ENCODE results near the gene PDE4D. TPM values are rescaled to one million over a fixed set of nuclear protein-coding genes. Genes with fewer than 3 reads are reported as not detected.
"Not testable (repeated sequence)": the region's sequence is repeated elsewhere in the genome, so short reads cannot be mapped to it uniquely, and the experiment has no call there.

The PDE4D gene
- total RNA-seq, 4 donors from 2014 or later = 14.7 to 36.3 (median 24.7) TPM

- WGBS, 2 donors = 88 to 93% methylated on average over 4 of the region's 4 CpGs
- TF ChIP-seq CTCF (IDR thresholded peaks at IDR 0.05) (no peak), POLR2A (IDR thresholded peaks at IDR 0.05) (no peak)
- Histone ChIP-seq H3K27me3 (no peaks in the 10 kb centered on the region), H3K4me1 (no peaks in the 10 kb centered on the region), H3K36me3 (no peaks in the 10 kb centered on the region), H3K27ac (no peak overlapping the region), H3K9me3 (no peaks in the 10 kb centered on the region), H3K4me3 (replicated peaks in 1 of 3) (no peak overlapping the region)
- DNase-seq = no peak
- intact Hi-C loops (cut with DNase I) = no loop called here
Measured at GRCh38 chr5:59416026-59416425, 477.5 kb downstream of the PDE4D start.

- Histone ChIP-seq H3K27ac (no peak overlapping the region), H3K27me3 (no peaks in the 10 kb centered on the region), H3K4me1 (no peaks in the 10 kb centered on the region), H3K9me3 (no peaks in the 10 kb centered on the region), H3K4me3 (replicated peaks in 1 of 3) (no peak overlapping the region), H3K36me3 (no peaks in the 10 kb centered on the region)
- TF ChIP-seq POLR2A (IDR thresholded peaks at IDR 0.05) (no peak), CTCF (IDR thresholded peaks at IDR 0.05) (no peak)
- WGBS, 2 donors = 80 to 98% methylated on average over 2 of the region's 2 CpGs
- intact Hi-C loops (cut with DNase I) = no loop called here
- no peak for DNase-seq
Measured at GRCh38 chr5:59412428-59412827, 481.1 kb downstream of the PDE4D start.

- H3K36me3 ChIP-seq; H3K4me1 ChIP-seq; intact Hi-C loops (cut with DNase I); H3K9me3 ChIP-seq; H3K27ac ChIP-seq; DNase-seq; H3K4me3 ChIP-seq (replicated peaks in 1 of 3); H3K27me3 ChIP-seq: not testable (repeated sequence)
- 98% methylated on average over 3 of the region's 3 CpGs for WGBS, 2 donors
Measured at GRCh38 chr5:59408997-59409396, 484.5 kb downstream of the PDE4D start.

- TF ChIP-seq CTCF (IDR thresholded peaks at IDR 0.05) = no peak
- TF ChIP-seq POLR2A (IDR thresholded peaks at IDR 0.05) = no peak
- Histone ChIP-seq H3K4me3 (replicated peaks in 1 of 3) (no peak overlapping the region), H3K27ac (no peak overlapping the region), H3K4me1 (no peaks in the 10 kb centered on the region), H3K27me3 (no peaks in the 10 kb centered on the region), H3K36me3 (no peaks in the 10 kb centered on the region), H3K9me3 (no peaks in the 10 kb centered on the region)
- 90 to 94% methylated on average over 1 of the region's 1 CpG for WGBS, 2 donors
- intact Hi-C loops (cut with DNase I) = no loop called here
- no peak for DNase-seq
Measured at GRCh38 chr5:59407967-59408366, 485.6 kb downstream of the PDE4D start.

GRCh38 chr5:59401637-59402036, 491.9 kb downstream of the PDE4D start:
- Histone ChIP-seq H3K9me3 (no peaks in the 10 kb centered on the region), H3K4me1 (no peaks in the 10 kb centered on the region), H3K27ac (no peak overlapping the region), H3K27me3 (no peaks in the 10 kb centered on the region), H3K36me3 (no peaks in the 10 kb centered on the region), H3K4me3 (replicated peaks in 1 of 3) (no peak overlapping the region)
- no peak for TF ChIP-seq CTCF (IDR thresholded peaks at IDR 0.05)
- no peak for TF ChIP-seq POLR2A (IDR thresholded peaks at IDR 0.05)
- intact Hi-C loops (cut with DNase I) = no loop called here
- WGBS, 2 donors = 53 to 70% methylated on average over 2 of the region's 2 CpGs
- no peak for DNase-seq

GRCh38 chr5:59394956-59395355, 498.6 kb downstream of the PDE4D start:
- WGBS, 2 donors = 91 to 97% methylated on average over 5 to 14 of the region's 15 CpGs
- intact Hi-C loops (cut with DNase I) = loop anchor here (10.0 kb wide), 1 partner anchor 100 kb away; no protein-coding TSS in a partner anchor
- H3K27me3 ChIP-seq; DNase-seq; H3K4me3 ChIP-seq (replicated peaks in 1 of 3); H3K36me3 ChIP-seq; H3K9me3 ChIP-seq; H3K27ac ChIP-seq; H3K4me1 ChIP-seq: not testable (repeated sequence)
